ENCODE results near the gene NRF1. TPM values are rescaled to one million over a fixed set of nuclear protein-coding genes. Genes with fewer than 3 reads are reported as not detected.

Gene NRF1
- total and polyA plus RNA-seq, 2 of the 13 experiments (the other 11 are each of a cell fraction or from before 2014, with no cell fraction given), result 9.3 to 10.1 TPM

DNA sequence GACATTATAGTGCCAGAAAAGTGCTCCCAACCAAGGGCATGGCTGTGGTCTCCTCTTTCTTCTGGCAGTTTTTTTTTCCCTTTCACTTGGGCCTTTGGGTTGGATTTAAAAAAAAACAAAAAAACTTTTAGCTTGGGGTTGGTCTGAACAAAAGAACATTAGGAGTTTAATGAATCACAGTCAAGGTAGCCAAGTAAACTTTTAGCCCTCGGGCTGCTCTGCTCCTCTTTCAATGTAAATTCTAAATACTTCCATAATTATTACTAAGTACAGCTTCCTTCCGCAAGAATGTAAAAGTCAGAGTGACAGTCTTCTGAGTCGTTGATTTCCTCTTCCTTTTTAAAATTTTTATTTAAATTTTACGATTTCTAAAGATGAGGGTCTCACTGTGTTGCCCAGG is 79.2 kb downstream of the NRF1 start:
- in situ Hi-C loops (cut with HindIII; ENCODE audit: extremely low pct_ligation_motif_present, low pct_unique_long_range_greater_than_20kb) (no loop called here), intact Hi-C loops (cut with micrococcal nuclease; ENCODE audit: unreplicated experiment) (no loop called here)
- Histone ChIP-seq H3K4me1 (ENCODE audit: insufficient read depth, low read length) (no peaks in the 10 kb centered on the region), H3K4me3 (replicated peaks in 1 of 3; ENCODE audit: insufficient read depth in 1 of 3, low read depth in 2 of 3, low read length in 3 of 3) (no peak overlapping the region), H3K79me2 (ENCODE audit: insufficient read depth, low read length) (no peaks in the 10 kb centered on the region), H3K27me3 (ENCODE audit: control insufficient read depth in 1 of 2, insufficient read depth in 2 of 2, low read length in 2 of 2) (no peaks in the 10 kb centered on the region), H3K9ac (ENCODE audit: insufficient read depth, low read depth, low read length) (no peak overlapping the region), H3K27ac (ENCODE audit: extremely low read length, insufficient read depth, low read length) (no peak overlapping the region), H2AFZ (ENCODE audit: low read length) (no peak overlapping the region), H3K36me3 (replicated peaks in 1 of 2; ENCODE audit: control insufficient read depth in 1 of 2, insufficient read depth in 2 of 2, low read length in 2 of 2) (peaks cover 6 to 22% of the 10 kb centered on the region in 2 experiments), H4K20me1 (ENCODE audit: insufficient read depth, low read length) (no peaks in the 10 kb centered on the region), H3K9me3 (ENCODE audit: low read length) (no peaks in the 10 kb centered on the region), H3K4me2 (ENCODE audit: low read depth, low read length) (no peak overlapping the region)
- ATAC-seq (no peak), DNase-seq (ENCODE audit: low spot score) (no peak), FAIRE-seq (no peak)
- TF ChIP-seq MAFK (conservative IDR thresholded peaks at IDR 0.05 in 1 of 2, IDR thresholded peaks at IDR 0.05 in 1 of 2; ENCODE audit: low read length in 2 of 2) (no peak), LBX2 (CRISPR knock-in tag; IDR thresholded peaks at IDR 0.05; ENCODE audit: borderline replicate concordance) (no peak), ZFY (CRISPR knock-in tag; IDR thresholded peaks at IDR 0.05) (no peak)
- ChIA-PET POLR2A (no interaction called here), CTCF (ENCODE audit: low intra/inter-chr PET ratio, low total read pairs) (no interaction called here)
- 90% methylated on average over 4 of the region's 4 CpGs for WGBS (ENCODE audit: low lambda C conversion rate)
- no TSS peak for BruUV-seq (replicated peaks)

DNA sequence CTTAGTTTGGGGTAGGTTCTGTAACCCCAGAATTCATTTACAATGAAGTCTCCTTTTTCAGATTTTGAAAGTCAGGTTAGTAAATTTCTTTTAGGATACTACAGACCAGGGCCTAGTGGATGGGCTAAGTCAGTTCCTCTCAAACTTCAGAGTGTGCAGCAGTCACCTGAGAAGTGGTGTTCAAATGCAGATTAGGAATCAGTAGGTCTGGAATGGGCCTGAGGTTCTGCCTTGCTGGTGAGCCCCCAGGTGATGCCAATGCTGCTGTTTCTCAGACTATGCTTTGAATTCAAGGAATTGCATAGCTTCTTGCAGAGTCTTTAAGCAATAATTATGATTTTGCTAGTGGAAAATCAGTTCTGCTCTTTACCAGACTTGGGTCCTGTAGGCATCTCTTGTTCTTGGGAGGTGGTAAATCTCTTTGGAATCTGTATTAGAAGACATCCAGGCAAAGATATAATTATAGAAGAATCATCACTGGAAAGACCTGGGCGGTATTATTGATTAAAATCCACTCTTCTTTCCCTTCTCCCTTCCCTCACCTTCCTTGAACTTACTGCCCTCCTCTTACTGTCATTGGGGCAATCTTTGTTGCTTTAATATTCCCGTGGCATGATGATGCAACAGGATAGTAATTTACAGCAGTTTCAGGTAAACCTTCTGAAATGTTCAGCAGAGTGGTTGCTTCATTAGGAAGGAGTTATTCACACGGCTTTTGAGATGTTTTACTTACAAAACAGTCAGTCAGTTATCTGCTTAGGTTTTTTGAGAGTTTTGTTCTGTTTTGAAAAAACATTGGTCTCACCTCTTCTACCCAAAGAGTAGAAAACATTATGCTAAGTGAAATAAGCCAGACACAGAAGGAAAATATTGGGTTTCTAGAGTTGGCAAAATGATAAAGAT is 87.2 kb downstream of the NRF1 start:
- Histone ChIP-seq H3K9me3 (ENCODE audit: low read length) (no peaks in the 10 kb centered on the region), H3K79me2 (ENCODE audit: insufficient read depth, low read length) (no peaks in the 10 kb centered on the region), H3K4me2 (ENCODE audit: low read depth, low read length) (no peak overlapping the region), H3K27ac (ENCODE audit: extremely low read length, insufficient read depth, low read length) (no peak overlapping the region), H4K20me1 (ENCODE audit: insufficient read depth, low read length) (no peaks in the 10 kb centered on the region), H3K9ac (ENCODE audit: insufficient read depth, low read depth, low read length) (no peak overlapping the region), H2AFZ (ENCODE audit: low read length) (no peak overlapping the region), H3K4me3 (replicated peaks in 1 of 3; ENCODE audit: insufficient read depth in 1 of 3, low read depth in 2 of 3, low read length in 3 of 3) (no peak overlapping the region), H3K4me1 (ENCODE audit: insufficient read depth, low read length) (peaks cover 21% of the 10 kb centered on the region), H3K27me3 (ENCODE audit: control insufficient read depth in 1 of 2, insufficient read depth in 2 of 2, low read length in 2 of 2) (no peaks in the 10 kb centered on the region), H3K36me3 (replicated peaks in 1 of 2; ENCODE audit: control insufficient read depth in 1 of 2, insufficient read depth in 2 of 2, low read length in 2 of 2) (peaks cover 0 to 5% of the 10 kb centered on the region in 2 experiments; a peak in 2 of 5 replicates)
- 80% methylated on average over 3 of the region's 3 CpGs for WGBS (ENCODE audit: low lambda C conversion rate)
- FAIRE-seq (no peak), ATAC-seq (no peak), DNase-seq (ENCODE audit: low spot score) (no peak)
- intact Hi-C loops (cut with micrococcal nuclease; ENCODE audit: unreplicated experiment), result no loop called here
- no TSS peak for BruUV-seq (replicated peaks)
- CTCF ChIA-PET (ENCODE audit: low intra/inter-chr PET ratio, low total read pairs), result no interaction called here
- in situ Hi-C loops (cut with HindIII; ENCODE audit: extremely low pct_ligation_motif_present, low pct_unique_long_range_greater_than_20kb), result no loop called here
- POLR2A ChIA-PET, result no interaction called here
- peak; percentile 64; the same call in 1 of the 2 replicates for TF ChIP-seq CEBPB (IDR thresholded peaks at IDR 0.05; ENCODE audit: borderline replicate concordance, low read depth, low read length)
- TF ChIP-seq, protein P1, sequence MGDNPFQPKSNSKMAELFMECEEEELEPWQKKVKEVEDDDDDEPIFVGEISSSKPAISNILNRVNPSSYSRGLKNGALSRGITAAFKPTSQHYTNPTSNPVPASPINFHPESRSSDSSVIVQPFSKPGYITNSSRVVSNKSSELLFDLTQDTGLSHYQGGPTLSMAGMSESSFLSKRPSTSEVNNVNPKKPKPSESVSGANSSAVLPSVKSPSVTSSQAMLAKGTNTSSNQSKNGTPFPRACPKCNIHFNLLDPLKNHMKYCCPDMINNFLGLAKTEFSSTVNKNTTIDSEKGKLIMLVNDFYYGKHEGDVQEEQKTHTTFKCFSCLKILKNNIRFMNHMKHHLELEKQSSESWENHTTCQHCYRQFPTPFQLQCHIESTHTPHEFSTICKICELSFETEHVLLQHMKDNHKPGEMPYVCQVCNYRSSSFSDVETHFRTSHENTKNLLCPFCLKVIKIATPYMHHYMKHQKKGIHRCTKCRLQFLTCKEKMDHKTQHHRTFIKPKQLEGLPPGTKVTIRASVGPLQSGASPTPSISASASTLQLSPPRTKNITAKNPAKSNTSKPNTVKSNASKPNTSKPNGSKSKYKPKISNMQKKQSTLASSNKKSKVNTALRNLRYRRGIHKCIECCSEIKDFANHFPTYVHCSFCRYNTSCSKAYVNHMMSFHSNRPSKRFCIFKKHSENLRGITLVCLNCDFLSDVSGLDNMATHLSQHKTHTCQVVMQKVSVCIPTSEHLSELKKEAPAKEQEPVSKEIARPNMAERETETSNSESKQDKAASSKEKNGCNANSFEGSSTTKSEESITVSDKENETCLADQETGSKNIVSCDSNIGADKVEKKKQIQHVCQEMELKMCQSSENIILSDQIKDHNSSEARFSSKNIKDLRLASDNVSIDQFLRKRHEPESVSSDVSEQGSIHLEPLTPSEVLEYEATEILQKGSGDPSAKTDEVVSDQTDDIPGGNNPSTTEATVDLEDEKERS (CRISPR knock-in tag; IDR thresholded peaks at IDR 0.05), result no peak
- TF ChIP-seq, protein P2, sequence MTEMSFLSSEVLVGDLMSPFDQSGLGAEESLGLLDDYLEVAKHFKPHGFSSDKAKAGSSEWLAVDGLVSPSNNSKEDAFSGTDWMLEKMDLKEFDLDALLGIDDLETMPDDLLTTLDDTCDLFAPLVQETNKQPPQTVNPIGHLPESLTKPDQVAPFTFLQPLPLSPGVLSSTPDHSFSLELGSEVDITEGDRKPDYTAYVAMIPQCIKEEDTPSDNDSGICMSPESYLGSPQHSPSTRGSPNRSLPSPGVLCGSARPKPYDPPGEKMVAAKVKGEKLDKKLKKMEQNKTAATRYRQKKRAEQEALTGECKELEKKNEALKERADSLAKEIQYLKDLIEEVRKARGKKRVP (CRISPR knock-in tag; IDR thresholded peaks at IDR 0.05), result peak in 1 of 2 experiments; percentile 93; a peak in 2 of 4 replicates
- TF ChIP-seq, protein P3, sequence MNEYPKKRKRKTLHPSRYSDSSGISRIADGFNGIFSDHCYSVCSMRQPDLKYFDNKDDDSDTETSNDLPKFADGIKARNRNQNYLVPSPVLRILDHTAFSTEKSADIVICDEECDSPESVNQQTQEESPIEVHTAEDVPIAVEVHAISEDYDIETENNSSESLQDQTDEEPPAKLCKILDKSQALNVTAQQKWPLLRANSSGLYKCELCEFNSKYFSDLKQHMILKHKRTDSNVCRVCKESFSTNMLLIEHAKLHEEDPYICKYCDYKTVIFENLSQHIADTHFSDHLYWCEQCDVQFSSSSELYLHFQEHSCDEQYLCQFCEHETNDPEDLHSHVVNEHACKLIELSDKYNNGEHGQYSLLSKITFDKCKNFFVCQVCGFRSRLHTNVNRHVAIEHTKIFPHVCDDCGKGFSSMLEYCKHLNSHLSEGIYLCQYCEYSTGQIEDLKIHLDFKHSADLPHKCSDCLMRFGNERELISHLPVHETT (CRISPR knock-in tag; conservative IDR thresholded peaks at IDR 0.05), result no peak
- no peak for TF ChIP-seq ZNF556 (CRISPR knock-in tag; IDR thresholded peaks at IDR 0.05; ENCODE audit: borderline replicate concordance)
- peak; percentile 61; the same call in 1 of the 2 replicates for TF ChIP-seq CEBPG (CRISPR knock-in tag; IDR thresholded peaks at IDR 0.05)
